ENCODE data around the gene AADAT. TPM values are rescaled to one million over a fixed set of nuclear protein-coding genes. Genes with fewer than 3 reads are reported as not detected.

AADAT gene
- total RNA-seq, 2 experiments from 2014 or later: not detected

GRCh38 chr4:170040031-170040680, 49.6 kb downstream of the AADAT start:
- intact Hi-C loops (cut with micrococcal nuclease): no loop called here
- Mint-ChIP-seq H3K27me3 (no peaks in the 10 kb centered on the region), H3K4me1 (ENCODE audit: low read depth) (no peaks in the 10 kb centered on the region), H3K4me3 (no peak overlapping the region), H3K9me3 (no peaks in the 10 kb centered on the region), H3K36me3 (no peaks in the 10 kb centered on the region), H3K27ac (no peak overlapping the region)
- ChIA-PET POLR2A (no interaction called here), CTCF (interaction anchor here (0.6 to 3.1 kb wide), 3 partner anchors 8 to 230 kb away, joined by 3 to 13 read pairs (median 3); no protein-coding TSS in a partner anchor)
- DNase-seq: no peak

DNA sequence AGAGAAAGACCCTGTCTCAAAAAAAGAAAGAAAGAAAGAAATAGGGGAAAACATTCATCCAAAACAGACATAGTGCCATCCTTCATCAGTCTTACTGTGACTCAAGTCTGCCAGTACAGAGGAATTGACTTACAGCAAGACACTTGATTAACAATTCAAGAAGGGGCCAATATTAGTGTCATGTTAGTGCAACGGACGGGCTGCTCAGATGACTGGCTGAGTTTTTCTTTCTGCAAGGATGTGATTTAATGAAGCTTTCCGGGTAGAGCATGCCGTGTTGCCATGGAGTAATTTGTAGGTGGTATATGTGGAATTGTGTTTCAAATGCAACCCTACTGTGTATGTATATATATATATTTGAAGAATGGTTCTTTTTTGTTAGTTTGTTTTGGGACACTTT, 51.0 kb downstream of the AADAT start:
- POLR2A ChIA-PET: no interaction called here

GRCh38 chr4:170038232-170038631, 51.5 kb downstream of the AADAT start:
- ChIA-PET CTCF (no interaction called here), POLR2A (no interaction called here)
- no peaks in the 10 kb centered on the region for H3K27me3 Mint-ChIP-seq
- no peak for DNase-seq
- H3K4me3 Mint-ChIP-seq: no peak overlapping the region
- intact Hi-C loops (cut with micrococcal nuclease): no loop called here
- H3K9me3 Mint-ChIP-seq: no peaks in the 10 kb centered on the region
- H3K4me1 Mint-ChIP-seq (ENCODE audit: low read depth): no peaks in the 10 kb centered on the region
- H3K36me3 Mint-ChIP-seq: no peaks in the 10 kb centered on the region
- no peak overlapping the region for H3K27ac Mint-ChIP-seq

More for the DNA sequence above, 51.0 kb downstream of the AADAT start:
- no peak for DNase-seq
- no peaks in the 10 kb centered on the region for H3K4me1 Mint-ChIP-seq (ENCODE audit: low read depth)
- H3K9me3 Mint-ChIP-seq: no peaks in the 10 kb centered on the region
- no peaks in the 10 kb centered on the region for H3K36me3 Mint-ChIP-seq
- H3K4me3 Mint-ChIP-seq: no peak overlapping the region
- no peaks in the 10 kb centered on the region for H3K27me3 Mint-ChIP-seq
- intact Hi-C loops (cut with micrococcal nuclease): no loop called here
- CTCF ChIA-PET: no interaction called here
- no peak overlapping the region for H3K27ac Mint-ChIP-seq

GRCh38 chr4:170037481-170037880, 52.3 kb downstream of the AADAT start:
- DNase-seq: no peak
- CTCF ChIA-PET: no interaction called here

GRCh38 chr4:170035845-170036244, 53.9 kb downstream of the AADAT start:
- Mint-ChIP-seq H3K27ac (no peak overlapping the region), H3K27me3 (no peaks in the 10 kb centered on the region), H3K9me3 (no peaks in the 10 kb centered on the region), H3K36me3 (no peaks in the 10 kb centered on the region), H3K4me1 (ENCODE audit: low read depth) (no peaks in the 10 kb centered on the region), H3K4me3 (no peak overlapping the region)
- no peak for DNase-seq
- intact Hi-C loops (cut with micrococcal nuclease): no loop called here
- ChIA-PET CTCF (no interaction called here), POLR2A (interaction anchor here (0.5 kb wide), 1 partner anchor 369 kb away, joined by 5 read pairs; no protein-coding TSS in a partner anchor)

More at GRCh38 chr4:170037481-170037880, 52.3 kb downstream of the AADAT start:
- Mint-ChIP-seq H3K9me3 (no peaks in the 10 kb centered on the region), H3K36me3 (no peaks in the 10 kb centered on the region), H3K4me1 (ENCODE audit: low read depth) (no peaks in the 10 kb centered on the region), H3K4me3 (no peak overlapping the region), H3K27ac (no peak overlapping the region), H3K27me3 (no peaks in the 10 kb centered on the region)
- intact Hi-C loops (cut with micrococcal nuclease): no loop called here
- POLR2A ChIA-PET: no interaction called here

- intact Hi-C loops (cut with micrococcal nuclease): no loop called here
- no peaks in the 10 kb centered on the region for H3K36me3 Mint-ChIP-seq
- no peak overlapping the region for H3K4me3 Mint-ChIP-seq
- ChIA-PET POLR2A (no interaction called here), CTCF (no interaction called here)
- no peaks in the 10 kb centered on the region for H3K4me1 Mint-ChIP-seq (ENCODE audit: low read depth)
- no peaks in the 10 kb centered on the region for H3K9me3 Mint-ChIP-seq
- H3K27me3 Mint-ChIP-seq: peaks cover 2% of the 10 kb centered on the region
- no peak overlapping the region for H3K27ac Mint-ChIP-seq
- DNase-seq: no peak
Observed at GRCh38 chr4:170035231-170035630, 54.5 kb downstream of the AADAT start.

DNA sequence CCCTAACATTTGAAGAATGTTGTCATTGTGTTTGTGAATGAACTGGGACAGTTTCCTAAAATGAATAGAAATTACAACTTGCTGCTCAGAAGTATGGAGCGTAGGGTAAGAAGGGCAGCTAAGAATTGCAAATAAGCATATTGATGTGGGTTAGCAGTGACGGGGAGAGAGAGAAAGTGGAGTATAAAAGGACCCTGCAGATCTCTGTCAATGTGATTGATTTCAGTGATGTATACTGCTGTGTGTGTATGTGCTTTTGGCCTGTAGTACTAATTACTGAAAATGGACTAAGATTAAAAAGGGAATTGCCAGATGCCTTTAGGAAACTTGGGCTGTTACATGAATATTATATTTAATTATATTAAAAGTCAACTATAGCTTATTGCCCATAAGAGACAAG, 55.8 kb downstream of the AADAT start:
- intact Hi-C loops (cut with micrococcal nuclease): no loop called here
- CTCF ChIA-PET: interaction anchor here (1.1 kb wide), 1 partner anchor 224 kb away, joined by 3 read pairs; no protein-coding TSS in a partner anchor
- no peaks in the 10 kb centered on the region for H3K36me3 Mint-ChIP-seq
- peaks cover 6% of the 10 kb centered on the region for H3K27me3 Mint-ChIP-seq
- no peak overlapping the region for H3K27ac Mint-ChIP-seq
- DNase-seq: no peak
- POLR2A ChIA-PET: interaction anchor here (0.6 kb wide), 1 partner anchor 847 kb away, joined by 3 read pairs; no protein-coding TSS in a partner anchor
- H3K4me3 Mint-ChIP-seq: no peak overlapping the region
- H3K9me3 Mint-ChIP-seq: no peaks in the 10 kb centered on the region
- H3K4me1 Mint-ChIP-seq (ENCODE audit: low read depth): no peaks in the 10 kb centered on the region

GRCh38 chr4:170030121-170030520, 59.6 kb downstream of the AADAT start:
- Mint-ChIP-seq H3K4me3 (no peak overlapping the region), H3K4me1 (ENCODE audit: low read depth) (peaks cover 9% of the 10 kb centered on the region), H3K27ac (no peak overlapping the region), H3K9me3 (peaks cover 3% of the 10 kb centered on the region), H3K36me3 (peaks cover 2% of the 10 kb centered on the region), H3K27me3 (peaks cover 16% of the 10 kb centered on the region)
- intact Hi-C loops (cut with micrococcal nuclease): no loop called here
- ChIA-PET POLR2A (no interaction called here), CTCF (interaction anchor here (1.7 kb wide), 1 partner anchor 417 kb away, joined by 5 read pairs; the partner anchor contains the start of gene NEK1)
- no peak for DNase-seq

- Mint-ChIP-seq H3K27ac (peak overlapping the region; percentile 71), H3K36me3 (peaks cover 2% of the 10 kb centered on the region), H3K27me3 (peaks cover 16% of the 10 kb centered on the region), H3K4me1 (ENCODE audit: low read depth) (peaks cover 9% of the 10 kb centered on the region), H3K9me3 (peaks cover 3% of the 10 kb centered on the region), H3K4me3 (peak overlapping the region; percentile 79)
- peak; percentile 93 for DNase-seq
- POLR2A ChIA-PET: interaction anchor here (0.7 kb wide), 1 partner anchor 17 kb away, joined by 3 read pairs; no protein-coding TSS in a partner anchor
- intact Hi-C loops (cut with micrococcal nuclease): loop anchor here (1.0 to 5.0 kb wide), 6 partner anchors 40 to 415 kb away; partner anchors contain the start of gene NEK1
- CTCF ChIA-PET: interaction anchor here (0.6 to 2.7 kb wide), 4 partner anchors 217 to 414 kb away, joined by 3 to 8 read pairs (median 4); partner anchors contain the start of gene CLCN3
Observed at GRCh38 chr4:170027181-170027829, 62.5 kb downstream of the AADAT start.

DNA sequence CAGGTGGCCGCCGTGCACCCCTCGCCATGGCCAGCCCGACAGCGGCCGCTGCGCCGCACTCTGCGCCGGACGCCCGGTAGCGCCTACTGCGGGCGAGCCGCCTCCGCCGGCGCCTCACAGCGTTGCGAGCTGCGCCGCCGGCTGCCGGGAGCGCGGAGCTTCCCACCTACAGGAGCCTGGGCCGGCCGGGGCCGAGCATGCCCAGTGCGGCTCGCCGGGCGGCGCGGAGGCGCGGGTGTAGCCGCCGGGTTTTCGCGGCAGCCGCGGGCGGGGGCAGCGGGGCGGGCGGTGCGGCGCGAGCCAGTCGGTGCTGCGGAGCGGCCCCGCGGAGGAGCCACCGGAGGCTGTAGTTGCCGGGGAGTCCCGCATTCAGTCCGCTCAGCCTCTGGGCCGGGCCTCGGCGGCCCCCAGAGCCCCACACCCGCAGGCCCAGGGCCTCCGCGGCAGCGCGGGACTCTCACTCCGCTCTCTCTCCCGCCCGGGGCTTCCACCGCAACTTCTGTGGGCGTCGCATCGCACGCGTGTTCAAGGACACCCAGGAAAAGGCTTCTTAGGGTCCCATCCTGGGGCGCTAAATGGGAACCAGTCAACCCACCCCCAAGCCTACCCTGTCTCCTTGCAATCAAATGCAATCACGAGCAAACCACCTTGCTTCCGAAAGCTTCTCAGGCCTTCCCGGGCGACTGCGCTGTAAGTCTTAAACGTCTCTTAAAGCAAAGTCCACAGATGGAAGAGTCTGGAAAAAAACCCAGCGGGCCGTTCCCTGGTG, 63.3 kb downstream of the AADAT start, which contains the start of gene MFAP3L:
Gene MFAP3L, minus strand, starts transcription at position 143 of the 769 bp plus-strand sequence. CDS start 20,518 bp downstream, outside the sequence.
- ChIA-PET POLR2A (interaction anchor here (1.0 kb wide), 1 partner anchor 9 kb away, joined by 3 read pairs; no protein-coding TSS in a partner anchor), CTCF (interaction anchor here (0.6 to 2.7 kb wide), 5 partner anchors 22 to 413 kb away, joined by 4 to 9 read pairs (median 8); no protein-coding TSS in a partner anchor)
- Mint-ChIP-seq H3K9me3 (peaks cover 3% of the 10 kb centered on the region), H3K27ac (peak within 1 kb of the TSS; percentile 71), H3K36me3 (peaks cover 2% of the 10 kb centered on the region), H3K27me3 (peaks cover 16% of the 10 kb centered on the region), H3K4me1 (ENCODE audit: low read depth) (peaks cover 9% of the 10 kb centered on the region), H3K4me3 (peak within 1 kb of the TSS; percentile 80)
- intact Hi-C loops (cut with micrococcal nuclease): loop anchor here (1.0 to 5.0 kb wide), 7 partner anchors 39 to 1016 kb away; partner anchors contain the start of genes CBR4 and NEK1
- peak; percentile 89 for DNase-seq

GRCh38 chr4:170025523-170026252, 64.1 kb downstream of the AADAT start:
- POLR2A ChIA-PET: interaction anchor here (1.0 to 1.2 kb wide), 2 partner anchors 8 to 413 kb away, joined by 3 read pairs; partner anchors contain the start of gene NEK1
- Mint-ChIP-seq H3K27ac (no peak overlapping the region), H3K4me3 (peak overlapping the region; percentile 69), H3K4me1 (ENCODE audit: low read depth) (peaks cover 9% of the 10 kb centered on the region), H3K9me3 (peaks cover 3% of the 10 kb centered on the region), H3K36me3 (peaks cover 2% of the 10 kb centered on the region), H3K27me3 (peaks cover 16% of the 10 kb centered on the region)
- CTCF ChIA-PET: interaction anchor here (0.9 to 2.4 kb wide), 4 partner anchors 22 to 412 kb away, joined by 3 to 9 read pairs (median 6); no protein-coding TSS in a partner anchor
- DNase-seq: peak; percentile 16
- intact Hi-C loops (cut with micrococcal nuclease): loop anchor here (1.0 to 5.0 kb wide), 3 partner anchors 38 to 1015 kb away; partner anchors contain the start of gene CBR4
